WTC11 (cell line): ENCODE results near the gene FOXA1. TPM values are rescaled to one million over a fixed set of nuclear protein-coding genes. Genes with fewer than 3 reads are reported as not detected.
A peak's percentile ranks its signal among the peaks of the same experiment; 100 is the strongest.

Experiments
- ATAC-seq: fragments of 200-7000 bp; cut with Tn5 transposase; 2 replicates; pipeline ENCODE4 v1.10.0; 2021; ENCODE audit warnings: mild to moderate bottlenecking, moderate library complexity
- CTCF ChIA-PET: fragments of 300-600 bp; sonication (Branson Sonifier 250); formaldehyde crosslinking; loops from one replicate; lab custom pipeline; 2021; ENCODE audit warnings: antibody characterized with exemption; lab: Charles Lee
- POLR2A ChIA-PET: fragments of 350-600 bp; sonication (Branson Sonifier 250); formaldehyde crosslinking; loops from one replicate; lab custom pipeline; 2021; ENCODE audit warnings: antibody characterized with exemption; lab: Charles Lee
- DNase-seq: peaks from one replicate; pipeline ENCODE4 v3.0.0; 2021; ENCODE audit warnings: low spot score
- H3K27ac Mint-ChIP-seq: 2 replicates; pipeline ENCODE4 v1.8.0; 2021; ENCODE audit warnings: mixed read lengths
- H3K27me3 Mint-ChIP-seq: 2 replicates; pipeline ENCODE4 v1.8.0; 2021; ENCODE audit warnings: low read depth, mild to moderate bottlenecking, moderate library complexity, mixed read lengths
- H3K36me3 Mint-ChIP-seq: 2 replicates; pipeline ENCODE4 v1.8.0; 2021; ENCODE audit warnings: mixed read lengths
- H3K4me1 Mint-ChIP-seq: 2 replicates; pipeline ENCODE4 v1.8.0; 2022; ENCODE audit warnings: mixed read lengths
- H3K4me3 Mint-ChIP-seq: 2 replicates; pipeline ENCODE4 v1.8.0; 2021; ENCODE audit warnings: mild to moderate bottlenecking, moderate library complexity, mixed read lengths
- H3K9me3 Mint-ChIP-seq: 2 replicates; pipeline ENCODE4 v1.8.0; 2021; ENCODE audit warnings: mixed read lengths
- E2F1 ChIP-seq: sonication (generic); formaldehyde crosslinking; IDR thresholded peaks from 2 replicates; pipeline ENCODE4 v1.8.0; 2022; ENCODE audit warnings: mild to moderate bottlenecking, missing genetic modification reagents
- EMX1 ChIP-seq: fragments of 250-450 bp; sonication (Bioruptor Pico); IDR thresholded peaks from 2 replicates; pipeline ENCODE4 v1.8.0; 2021; ENCODE audit warnings: mild to moderate bottlenecking
- GABPB1 ChIP-seq: sonication (generic); formaldehyde crosslinking; IDR thresholded peaks from 2 replicates; pipeline ENCODE4 v1.8.1; 2023; ENCODE audit warnings: mild to moderate bottlenecking, missing genetic modification reagents
- MLX ChIP-seq: sonication (generic); formaldehyde crosslinking; IDR thresholded peaks from 2 replicates; pipeline ENCODE4 v1.8.1; 2023; ENCODE audit warnings: mild to moderate bottlenecking, missing genetic modification reagents, moderate library complexity
- RORB ChIP-seq: fragments of 250-450 bp; sonication (Bioruptor Pico); IDR thresholded peaks from 2 replicates; pipeline ENCODE4 v1.9.0; 2021; ENCODE audit warnings: mild to moderate bottlenecking
- total RNA-seq: library from RNA; stranded (reverse); gene quantifications from 3 replicates; pipeline ENCODE4 v1.2.3, GENCODE V29; 2021
- TF ChIP-seq, protein P1 (sequence below): sonication (generic); formaldehyde crosslinking; IDR thresholded peaks from 2 replicates; pipeline ENCODE4 v1.8.1; 2022; ENCODE audit warnings: low read depth, mild to moderate bottlenecking, moderate library complexity, missing genetic modification reagents, borderline replicate concordance
- TF ChIP-seq, protein P2 (sequence below): sonication (generic); formaldehyde crosslinking; IDR thresholded peaks from 2 replicates; pipeline ENCODE4 v1.8.1; 2023; ENCODE audit warnings: mild to moderate bottlenecking, missing genetic modification reagents, borderline replicate concordance
- TF ChIP-seq, protein P3 (sequence below): sonication (generic); formaldehyde crosslinking; IDR thresholded peaks from 2 replicates; pipeline ENCODE4 v1.8.0; 2022; ENCODE audit warnings: mild to moderate bottlenecking, missing genetic modification reagents

FOXA1 gene
- total RNA-seq, 1 experiment from 2014 or later = 0.28 TPM

DNA sequence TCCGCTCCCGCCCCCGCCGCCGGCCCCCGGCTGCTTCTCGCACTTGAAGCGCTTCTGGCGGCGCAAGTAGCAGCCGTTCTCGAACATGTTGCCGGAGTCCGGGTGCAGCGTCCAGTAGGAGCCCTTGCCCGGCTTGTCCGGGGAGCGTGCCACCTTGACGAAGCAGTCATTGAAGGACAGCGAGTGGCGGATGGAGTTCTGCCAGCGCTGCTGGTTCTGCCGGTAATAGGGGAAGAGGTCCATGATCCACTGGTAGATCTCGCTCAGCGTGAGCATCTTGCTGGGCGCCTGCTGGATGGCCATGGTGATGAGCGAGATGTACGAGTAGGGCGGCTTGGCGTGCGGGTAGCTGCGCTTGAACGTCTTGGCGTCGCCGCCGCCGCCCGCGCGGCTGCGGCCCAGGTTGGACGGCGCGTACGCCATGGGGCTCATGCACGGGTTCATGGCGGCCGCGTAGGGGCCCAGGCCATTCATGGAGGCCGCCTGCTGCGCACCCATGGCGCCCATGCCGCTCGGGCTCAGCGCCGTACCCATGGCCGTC is 3.0 kb downstream of the FOXA1 start:
- Mint-ChIP-seq H3K9me3 (no peaks in the 10 kb centered on the region), H3K4me1 (peaks cover 57% of the 10 kb centered on the region), H3K36me3 (no peaks in the 10 kb centered on the region), H3K4me3 (peak overlapping the region; percentile 65), H3K27ac (no peak overlapping the region), H3K27me3 (peaks cover 95% of the 10 kb centered on the region)
- peak; percentile 43 for DNase-seq
- ChIA-PET POLR2A (no interaction called here), CTCF (interaction anchor here (0.6 to 1.9 kb wide), 26 partner anchors 8 to 1070 kb away, joined by 3 to 14 read pairs (median 4); no protein-coding TSS in a partner anchor)
- ATAC-seq = no peak
- TF ChIP-seq MLX (CRISPR knock-in tag) (0 out of 2 replicates have a peak, but pooled peaks have one; percentile 65), EMX1 (no peak)

GRCh38 chr14:37591311-37591940 is 3.6 kb downstream of the FOXA1 start:
- peaks cover 95% of the 10 kb centered on the region for H3K27me3 Mint-ChIP-seq
- peak overlapping the region; percentile 64 for H3K4me3 Mint-ChIP-seq
- H3K27ac Mint-ChIP-seq = no peak overlapping the region
- peaks cover 58% of the 10 kb centered on the region for H3K4me1 Mint-ChIP-seq
- ChIA-PET CTCF (interaction anchor here (0.6 to 1.9 kb wide), 32 partner anchors 9 to 1069 kb away, joined by 3 to 14 read pairs (median 4); no protein-coding TSS in a partner anchor), POLR2A (no interaction called here)
- no peaks in the 10 kb centered on the region for H3K36me3 Mint-ChIP-seq
- TF ChIP-seq, protein P1, sequence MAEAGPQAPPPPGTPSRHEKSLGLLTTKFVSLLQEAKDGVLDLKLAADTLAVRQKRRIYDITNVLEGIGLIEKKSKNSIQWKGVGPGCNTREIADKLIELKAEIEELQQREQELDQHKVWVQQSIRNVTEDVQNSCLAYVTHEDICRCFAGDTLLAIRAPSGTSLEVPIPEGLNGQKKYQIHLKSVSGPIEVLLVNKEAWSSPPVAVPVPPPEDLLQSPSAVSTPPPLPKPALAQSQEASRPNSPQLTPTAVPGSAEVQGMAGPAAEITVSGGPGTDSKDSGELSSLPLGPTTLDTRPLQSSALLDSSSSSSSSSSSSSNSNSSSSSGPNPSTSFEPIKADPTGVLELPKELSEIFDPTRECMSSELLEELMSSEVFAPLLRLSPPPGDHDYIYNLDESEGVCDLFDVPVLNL (CRISPR knock-in tag) = no peak
- no peak for TF ChIP-seq RORB
- DNase-seq = peak; percentile 82
- no peaks in the 10 kb centered on the region for H3K9me3 Mint-ChIP-seq
- ATAC-seq = peak; percentile 62

DNA sequence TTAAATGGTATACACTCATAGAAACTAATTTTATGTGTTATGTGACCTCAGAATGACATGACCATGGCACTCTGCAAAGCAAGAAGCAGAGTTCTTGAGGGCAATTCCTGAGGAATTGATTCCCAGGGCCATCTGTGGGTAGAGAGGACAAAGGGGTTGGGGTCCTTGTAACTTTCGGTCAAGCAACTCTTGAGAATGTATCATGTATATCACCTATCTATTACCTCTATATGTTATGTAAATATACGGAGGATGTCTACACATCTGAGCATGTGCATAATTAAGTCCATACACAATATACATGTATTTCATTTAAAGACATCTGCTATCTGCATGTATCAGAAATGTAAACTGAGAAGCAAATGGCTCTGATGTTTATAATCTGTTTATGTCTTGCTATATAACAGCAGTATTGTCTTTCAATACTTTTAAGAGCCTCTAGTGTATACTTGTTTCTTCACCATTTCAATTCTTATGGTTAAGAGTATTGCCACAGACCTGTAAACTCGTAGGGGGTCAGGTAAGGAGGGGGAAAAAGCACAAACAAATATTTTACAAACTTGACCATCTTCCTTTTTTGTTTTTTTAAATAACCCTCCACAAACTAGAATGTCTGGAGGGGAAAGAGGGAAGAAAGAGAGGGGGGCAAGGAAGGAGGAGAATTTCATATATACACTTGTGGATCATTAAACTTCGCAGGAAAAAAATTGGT is 4.5 kb downstream of the FOXA1 start:
- TF ChIP-seq E2F1 (no peak), GABPB1 (0 out of 2 replicates have a peak, but pooled peaks have one; percentile 33)
- TF ChIP-seq, protein P2, sequence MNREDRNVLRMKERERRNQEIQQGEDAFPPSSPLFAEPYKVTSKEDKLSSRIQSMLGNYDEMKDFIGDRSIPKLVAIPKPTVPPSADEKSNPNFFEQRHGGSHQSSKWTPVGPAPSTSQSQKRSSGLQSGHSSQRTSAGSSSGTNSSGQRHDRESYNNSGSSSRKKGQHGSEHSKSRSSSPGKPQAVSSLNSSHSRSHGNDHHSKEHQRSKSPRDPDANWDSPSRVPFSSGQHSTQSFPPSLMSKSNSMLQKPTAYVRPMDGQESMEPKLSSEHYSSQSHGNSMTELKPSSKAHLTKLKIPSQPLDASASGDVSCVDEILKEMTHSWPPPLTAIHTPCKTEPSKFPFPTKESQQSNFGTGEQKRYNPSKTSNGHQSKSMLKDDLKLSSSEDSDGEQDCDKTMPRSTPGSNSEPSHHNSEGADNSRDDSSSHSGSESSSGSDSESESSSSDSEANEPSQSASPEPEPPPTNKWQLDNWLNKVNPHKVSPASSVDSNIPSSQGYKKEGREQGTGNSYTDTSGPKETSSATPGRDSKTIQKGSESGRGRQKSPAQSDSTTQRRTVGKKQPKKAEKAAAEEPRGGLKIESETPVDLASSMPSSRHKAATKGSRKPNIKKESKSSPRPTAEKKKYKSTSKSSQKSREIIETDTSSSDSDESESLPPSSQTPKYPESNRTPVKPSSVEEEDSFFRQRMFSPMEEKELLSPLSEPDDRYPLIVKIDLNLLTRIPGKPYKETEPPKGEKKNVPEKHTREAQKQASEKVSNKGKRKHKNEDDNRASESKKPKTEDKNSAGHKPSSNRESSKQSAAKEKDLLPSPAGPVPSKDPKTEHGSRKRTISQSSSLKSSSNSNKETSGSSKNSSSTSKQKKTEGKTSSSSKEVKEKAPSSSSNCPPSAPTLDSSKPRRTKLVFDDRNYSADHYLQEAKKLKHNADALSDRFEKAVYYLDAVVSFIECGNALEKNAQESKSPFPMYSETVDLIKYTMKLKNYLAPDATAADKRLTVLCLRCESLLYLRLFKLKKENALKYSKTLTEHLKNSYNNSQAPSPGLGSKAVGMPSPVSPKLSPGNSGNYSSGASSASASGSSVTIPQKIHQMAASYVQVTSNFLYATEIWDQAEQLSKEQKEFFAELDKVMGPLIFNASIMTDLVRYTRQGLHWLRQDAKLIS (CRISPR knock-in tag) = no peak
- TF ChIP-seq, protein P3, sequence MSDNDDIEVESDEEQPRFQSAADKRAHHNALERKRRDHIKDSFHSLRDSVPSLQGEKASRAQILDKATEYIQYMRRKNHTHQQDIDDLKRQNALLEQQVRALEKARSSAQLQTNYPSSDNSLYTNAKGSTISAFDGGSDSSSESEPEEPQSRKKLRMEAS (CRISPR knock-in tag) = no peak
- Mint-ChIP-seq H3K36me3 (no peaks in the 10 kb centered on the region), H3K4me1 (peaks cover 60% of the 10 kb centered on the region), H3K27me3 (peaks cover 95% of the 10 kb centered on the region), H3K9me3 (no peaks in the 10 kb centered on the region), H3K27ac (no peak overlapping the region), H3K4me3 (peak overlapping the region; percentile 61)
- no peak for DNase-seq
- ATAC-seq = no peak
- ChIA-PET POLR2A (no interaction called here), CTCF (interaction anchor here (0.6 to 1.9 kb wide), 20 partner anchors 9 to 1068 kb away, joined by 3 to 14 read pairs (median 5); no protein-coding TSS in a partner anchor)
